Activated CD4-positive, alpha-beta T cell treated with anti-CD3 and anti-CD28 coated beads, Interleukin-2, Interleukin-4, amounts not matched to agents 100 ng/mL and 50 ng/mL, durations not matched to agents 16 hours and 8 hours (primary cell): Measurements from ENCODE around the gene COCH.
"Not testable (repeated sequence)": the region's sequence is repeated elsewhere in the genome, so short reads cannot be mapped to it uniquely, and the experiment has no call there.

Experiments
- DNase-seq: peaks from one replicate; pipeline ENCODE4 v3.0.0-alpha.2; 2020; ENCODE audit warnings: low spot score

Gene COCH

GRCh38 chr14:30925254-30925653, 50.9 kb downstream of the COCH start:
- DNase-seq: no peak

- peak; percentile 7 for DNase-seq
Observed at GRCh38 chr14:30928462-30928861, 54.1 kb downstream of the COCH start.

DNA sequence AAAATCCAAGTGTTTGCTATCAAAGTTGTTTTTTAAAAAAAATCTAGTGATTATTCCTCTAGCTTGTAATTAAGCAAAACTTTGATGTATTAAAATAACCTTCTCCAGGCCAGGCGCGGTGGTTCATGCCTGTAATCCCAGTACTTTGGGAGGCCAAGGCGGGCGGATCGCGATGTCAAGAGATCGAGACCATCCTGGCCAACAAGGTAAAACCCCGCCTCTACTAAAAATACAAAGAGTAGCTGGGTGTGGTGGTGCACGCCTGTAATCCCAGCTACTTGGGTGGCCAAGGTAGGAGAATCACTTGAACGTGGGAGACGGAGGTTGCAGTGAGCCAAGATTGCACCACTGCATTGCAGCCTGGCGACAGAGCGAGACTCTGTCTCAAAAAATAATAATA, 59.6 kb downstream of the COCH start:
- DNase-seq: not testable (repeated sequence)

DNA sequence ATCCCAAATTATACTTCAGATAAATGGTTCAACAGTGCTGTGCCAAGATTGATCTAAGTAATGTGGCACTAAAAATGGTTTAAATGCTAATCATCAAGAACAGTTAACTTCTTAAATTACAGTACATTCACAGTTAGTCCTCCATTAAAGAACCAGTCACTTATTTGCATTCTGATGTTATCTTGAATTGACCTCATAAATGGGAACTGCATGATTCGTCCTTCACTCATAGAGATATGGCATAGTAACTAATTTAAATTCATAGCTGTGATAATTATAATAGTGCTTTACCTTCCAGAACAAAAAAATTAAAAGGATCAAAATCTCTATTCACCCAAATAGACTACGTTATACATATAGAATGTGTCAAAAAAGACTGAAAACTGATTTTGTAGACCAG, 61.1 kb downstream of the COCH start:
- no peak for DNase-seq

DNA sequence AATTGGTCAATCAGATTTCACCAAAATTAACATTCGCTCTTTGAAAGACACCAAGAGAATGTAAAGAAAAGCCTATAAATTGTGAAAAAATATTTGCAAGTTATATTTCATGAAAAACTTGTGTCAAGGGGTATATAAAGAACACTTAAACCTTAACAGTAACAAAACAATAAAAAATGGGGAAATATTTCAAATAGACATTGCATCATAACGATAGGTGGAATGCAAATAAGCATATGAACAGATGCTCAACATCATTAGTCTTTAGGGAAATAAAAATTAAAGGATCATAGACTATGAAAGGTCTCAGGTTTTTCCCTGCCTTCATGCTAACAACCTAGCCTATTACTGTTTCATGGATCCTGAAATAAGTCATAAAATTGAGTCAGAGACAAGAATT, 64.3 kb downstream of the COCH start:
- DNase-seq: no peak
